HepG2 (cell line): Measurements from ENCODE around the gene ESR2. TPM values are rescaled to one million over a fixed set of nuclear protein-coding genes. Genes with fewer than 3 reads are reported as not detected.

Experiments
- HES4 ChIP-seq: sonication (generic); formaldehyde crosslinking; IDR thresholded peaks from 2 replicates; pipeline ENCODE4 v1.9.0; 2021; ENCODE audit warnings: mild to moderate bottlenecking, missing genetic modification reagents, borderline replicate concordance
- KAT7 ChIP-seq: IDR thresholded peaks from 2 replicates; pipeline ENCODE4 v1.6.1; 2018; ENCODE audit warnings: borderline replicate concordance, missing compliant biosample characterization
- NR1H2 ChIP-seq: sonication (generic); formaldehyde crosslinking; IDR thresholded peaks from 2 replicates; pipeline ENCODE4 v1.8.1; 2022; ENCODE audit warnings: low read depth, missing genetic modification reagents, borderline replicate concordance
- PCBP1 ChIP-seq: fragments of 200-400 bp; formaldehyde crosslinking; IDR thresholded peaks from 2 replicates; pipeline ENCODE4 v1.6.1; 2017; ENCODE audit warnings: mild to moderate bottlenecking, low read depth, low read length, borderline replicate concordance
- RBFOX2 ChIP-seq: fragments of 200-400 bp; formaldehyde crosslinking; IDR thresholded peaks from 2 replicates; pipeline ENCODE4 v1.6.1; 2017; ENCODE audit warnings: low read depth, mild to moderate bottlenecking, low read length
- SRY ChIP-seq: sonication (generic); formaldehyde crosslinking; IDR thresholded peaks from 2 replicates; pipeline ENCODE4 v1.8.0; 2022; ENCODE audit warnings: mild to moderate bottlenecking, missing genetic modification reagents
- TCF7L2 ChIP-seq: IDR thresholded peaks from 2 replicates; pipeline ENCODE4 v1.6.1; 2011; ENCODE audit warnings: mild to moderate bottlenecking, low read depth, low read length, moderate library complexity
- ZNF136 ChIP-seq: sonication (generic); formaldehyde crosslinking; IDR thresholded peaks from 2 replicates; pipeline ENCODE4 v1.8.1; 2022; ENCODE audit warnings: low read depth, mild to moderate bottlenecking, moderate library complexity, missing genetic modification reagents
- ZNF256 ChIP-seq: sonication (generic); formaldehyde crosslinking; conservative IDR thresholded peaks from 2 replicates; pipeline ENCODE4 v1.4.0; 2020; ENCODE audit warnings: missing genetic modification reagents
- ZNF761 ChIP-seq: sonication (generic); formaldehyde crosslinking; conservative IDR thresholded peaks from 2 replicates; pipeline ENCODE4 v1.4.0; 2020; ENCODE audit warnings: mild to moderate bottlenecking, missing genetic modification reagents
- polyA plus RNA-seq, 8 experiments: library from polyadenylated mRNA; depleted of rRNA in 3 of 8; stranded (reverse) in 7 of 8; unstranded in 1 of 8; fragments of >200 nt; fragmentation: Illumina TruSeq in 4 of 8; extraction: Trizol in 4 of 8; gene quantifications; 2 replicates each; pipeline versions ENCODE4 v1.2.1 to v1.2.3, GENCODE V29; 2011 to 2016; ENCODE audit warnings: low read depth in 4 of 8, missing spikeins in 1 of 8, mixed read lengths in 1 of 8; ENCODE audit not compliant: insufficient read depth in 1 of 8
- total RNA-seq, 5 experiments: library from RNA; depleted of rRNA; stranded (reverse); fragments of >200 nt; fragmentation: Illumina TruSeq; extraction: Trizol; gene quantifications; 2 replicates each; pipeline ENCODE4 v1.2.3, GENCODE V29; 2016; ENCODE audit warnings: low read depth in 1 of 5
- TF ChIP-seq, protein P1 (sequence below): sonication (generic); formaldehyde crosslinking; IDR thresholded peaks from 2 replicates; pipeline ENCODE4 v1.5.1; 2020; ENCODE audit warnings: mild to moderate bottlenecking, missing genetic modification reagents, moderate library complexity
- TF ChIP-seq, protein P2 (sequence below): sonication (generic); formaldehyde crosslinking; conservative IDR thresholded peaks from 2 replicates; pipeline ENCODE4 v1.4.0; 2020; ENCODE audit warnings: mild to moderate bottlenecking, missing genetic modification reagents, moderate library complexity
- TF ChIP-seq, protein P3 (sequence below): sonication (generic); formaldehyde crosslinking; IDR thresholded peaks from one replicate; pipeline ENCODE4 v1.5.1; 2020; ENCODE audit warnings: mild to moderate bottlenecking, missing genetic modification reagents; ENCODE audit errors: not compliant biosample characterization

The ESR2 gene
- total and polyA plus RNA-seq, 2 of the 13 experiments (the other 11 are each of a cell fraction or from before 2014, with no cell fraction given), result 0.01 to 0.04 TPM

DNA sequence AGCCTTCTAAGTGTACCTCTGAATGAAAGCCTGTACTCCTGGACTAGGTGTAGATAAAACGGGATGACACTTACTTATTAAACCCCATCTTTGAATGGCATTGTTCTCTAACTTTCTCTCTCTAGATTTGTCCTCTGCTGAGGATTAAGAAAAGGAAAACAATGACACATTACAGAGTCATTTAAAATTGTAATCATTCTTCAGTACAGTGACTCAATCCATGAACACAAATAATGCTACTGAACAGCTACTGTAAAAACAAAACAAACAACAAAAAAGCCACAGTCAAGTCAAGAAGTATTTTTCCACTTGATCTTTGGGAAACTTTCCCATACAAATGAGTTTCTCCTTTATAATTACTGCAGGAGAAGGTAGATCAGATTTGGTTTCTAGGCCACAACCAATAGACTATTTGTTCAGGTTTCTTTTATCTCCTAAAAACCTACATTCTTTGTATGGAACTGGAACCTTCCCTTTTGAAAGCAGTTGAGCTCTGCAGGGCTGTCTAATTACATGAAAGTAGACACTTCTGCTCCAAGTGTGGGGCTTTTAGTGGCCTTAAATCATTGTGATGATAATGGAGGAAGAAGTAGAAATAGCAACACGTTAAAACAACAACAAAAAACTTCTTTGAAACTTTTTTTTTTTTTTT lies 219.1 kb downstream of the ESR2 start (continued):
- TF ChIP-seq HES4 (no peak), SRY (CRISPR knock-in tag) (no peak), RBFOX2 (no peak), PCBP1 (no peak), KAT7 (CRISPR knock-in tag) (no peak), ZNF136 (CRISPR knock-in tag) (no peak), TCF7L2 (no peak), NR1H2 (CRISPR knock-in tag) (no peak), ZNF761 (CRISPR knock-in tag) (no peak), ZNF256 (no peak)
- TF ChIP-seq, protein P1, sequence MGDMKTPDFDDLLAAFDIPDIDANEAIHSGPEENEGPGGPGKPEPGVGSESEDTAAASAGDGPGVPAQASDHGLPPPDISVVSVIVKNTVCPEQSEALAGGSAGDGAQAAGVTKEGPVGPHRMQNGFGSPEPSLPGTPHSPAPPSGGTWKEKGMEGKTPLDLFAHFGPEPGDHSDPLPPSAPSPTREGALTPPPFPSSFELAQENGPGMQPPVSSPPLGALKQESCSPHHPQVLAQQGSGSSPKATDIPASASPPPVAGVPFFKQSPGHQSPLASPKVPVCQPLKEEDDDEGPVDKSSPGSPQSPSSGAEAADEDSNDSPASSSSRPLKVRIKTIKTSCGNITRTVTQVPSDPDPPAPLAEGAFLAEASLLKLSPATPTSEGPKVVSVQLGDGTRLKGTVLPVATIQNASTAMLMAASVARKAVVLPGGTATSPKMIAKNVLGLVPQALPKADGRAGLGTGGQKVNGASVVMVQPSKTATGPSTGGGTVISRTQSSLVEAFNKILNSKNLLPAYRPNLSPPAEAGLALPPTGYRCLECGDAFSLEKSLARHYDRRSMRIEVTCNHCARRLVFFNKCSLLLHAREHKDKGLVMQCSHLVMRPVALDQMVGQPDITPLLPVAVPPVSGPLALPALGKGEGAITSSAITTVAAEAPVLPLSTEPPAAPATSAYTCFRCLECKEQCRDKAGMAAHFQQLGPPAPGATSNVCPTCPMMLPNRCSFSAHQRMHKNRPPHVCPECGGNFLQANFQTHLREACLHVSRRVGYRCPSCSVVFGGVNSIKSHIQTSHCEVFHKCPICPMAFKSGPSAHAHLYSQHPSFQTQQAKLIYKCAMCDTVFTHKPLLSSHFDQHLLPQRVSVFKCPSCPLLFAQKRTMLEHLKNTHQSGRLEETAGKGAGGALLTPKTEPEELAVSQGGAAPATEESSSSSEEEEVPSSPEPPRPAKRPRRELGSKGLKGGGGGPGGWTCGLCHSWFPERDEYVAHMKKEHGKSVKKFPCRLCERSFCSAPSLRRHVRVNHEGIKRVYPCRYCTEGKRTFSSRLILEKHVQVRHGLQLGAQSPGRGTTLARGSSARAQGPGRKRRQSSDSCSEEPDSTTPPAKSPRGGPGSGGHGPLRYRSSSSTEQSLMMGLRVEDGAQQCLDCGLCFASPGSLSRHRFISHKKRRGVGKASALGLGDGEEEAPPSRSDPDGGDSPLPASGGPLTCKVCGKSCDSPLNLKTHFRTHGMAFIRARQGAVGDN (CRISPR knock-in tag), result no peak
- TF ChIP-seq, protein P2, sequence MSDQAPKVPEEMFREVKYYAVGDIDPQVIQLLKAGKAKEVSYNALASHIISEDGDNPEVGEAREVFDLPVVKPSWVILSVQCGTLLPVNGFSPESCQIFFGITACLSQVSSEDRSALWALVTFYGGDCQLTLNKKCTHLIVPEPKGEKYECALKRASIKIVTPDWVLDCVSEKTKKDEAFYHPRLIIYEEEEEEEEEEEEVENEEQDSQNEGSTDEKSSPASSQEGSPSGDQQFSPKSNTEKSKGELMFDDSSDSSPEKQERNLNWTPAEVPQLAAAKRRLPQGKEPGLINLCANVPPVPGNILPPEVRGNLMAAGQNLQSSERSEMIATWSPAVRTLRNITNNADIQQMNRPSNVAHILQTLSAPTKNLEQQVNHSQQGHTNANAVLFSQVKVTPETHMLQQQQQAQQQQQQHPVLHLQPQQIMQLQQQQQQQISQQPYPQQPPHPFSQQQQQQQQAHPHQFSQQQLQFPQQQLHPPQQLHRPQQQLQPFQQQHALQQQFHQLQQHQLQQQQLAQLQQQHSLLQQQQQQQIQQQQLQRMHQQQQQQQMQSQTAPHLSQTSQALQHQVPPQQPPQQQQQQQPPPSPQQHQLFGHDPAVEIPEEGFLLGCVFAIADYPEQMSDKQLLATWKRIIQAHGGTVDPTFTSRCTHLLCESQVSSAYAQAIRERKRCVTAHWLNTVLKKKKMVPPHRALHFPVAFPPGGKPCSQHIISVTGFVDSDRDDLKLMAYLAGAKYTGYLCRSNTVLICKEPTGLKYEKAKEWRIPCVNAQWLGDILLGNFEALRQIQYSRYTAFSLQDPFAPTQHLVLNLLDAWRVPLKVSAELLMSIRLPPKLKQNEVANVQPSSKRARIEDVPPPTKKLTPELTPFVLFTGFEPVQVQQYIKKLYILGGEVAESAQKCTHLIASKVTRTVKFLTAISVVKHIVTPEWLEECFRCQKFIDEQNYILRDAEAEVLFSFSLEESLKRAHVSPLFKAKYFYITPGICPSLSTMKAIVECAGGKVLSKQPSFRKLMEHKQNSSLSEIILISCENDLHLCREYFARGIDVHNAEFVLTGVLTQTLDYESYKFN (CRISPR knock-in tag), result no peak
- TF ChIP-seq, protein P3, sequence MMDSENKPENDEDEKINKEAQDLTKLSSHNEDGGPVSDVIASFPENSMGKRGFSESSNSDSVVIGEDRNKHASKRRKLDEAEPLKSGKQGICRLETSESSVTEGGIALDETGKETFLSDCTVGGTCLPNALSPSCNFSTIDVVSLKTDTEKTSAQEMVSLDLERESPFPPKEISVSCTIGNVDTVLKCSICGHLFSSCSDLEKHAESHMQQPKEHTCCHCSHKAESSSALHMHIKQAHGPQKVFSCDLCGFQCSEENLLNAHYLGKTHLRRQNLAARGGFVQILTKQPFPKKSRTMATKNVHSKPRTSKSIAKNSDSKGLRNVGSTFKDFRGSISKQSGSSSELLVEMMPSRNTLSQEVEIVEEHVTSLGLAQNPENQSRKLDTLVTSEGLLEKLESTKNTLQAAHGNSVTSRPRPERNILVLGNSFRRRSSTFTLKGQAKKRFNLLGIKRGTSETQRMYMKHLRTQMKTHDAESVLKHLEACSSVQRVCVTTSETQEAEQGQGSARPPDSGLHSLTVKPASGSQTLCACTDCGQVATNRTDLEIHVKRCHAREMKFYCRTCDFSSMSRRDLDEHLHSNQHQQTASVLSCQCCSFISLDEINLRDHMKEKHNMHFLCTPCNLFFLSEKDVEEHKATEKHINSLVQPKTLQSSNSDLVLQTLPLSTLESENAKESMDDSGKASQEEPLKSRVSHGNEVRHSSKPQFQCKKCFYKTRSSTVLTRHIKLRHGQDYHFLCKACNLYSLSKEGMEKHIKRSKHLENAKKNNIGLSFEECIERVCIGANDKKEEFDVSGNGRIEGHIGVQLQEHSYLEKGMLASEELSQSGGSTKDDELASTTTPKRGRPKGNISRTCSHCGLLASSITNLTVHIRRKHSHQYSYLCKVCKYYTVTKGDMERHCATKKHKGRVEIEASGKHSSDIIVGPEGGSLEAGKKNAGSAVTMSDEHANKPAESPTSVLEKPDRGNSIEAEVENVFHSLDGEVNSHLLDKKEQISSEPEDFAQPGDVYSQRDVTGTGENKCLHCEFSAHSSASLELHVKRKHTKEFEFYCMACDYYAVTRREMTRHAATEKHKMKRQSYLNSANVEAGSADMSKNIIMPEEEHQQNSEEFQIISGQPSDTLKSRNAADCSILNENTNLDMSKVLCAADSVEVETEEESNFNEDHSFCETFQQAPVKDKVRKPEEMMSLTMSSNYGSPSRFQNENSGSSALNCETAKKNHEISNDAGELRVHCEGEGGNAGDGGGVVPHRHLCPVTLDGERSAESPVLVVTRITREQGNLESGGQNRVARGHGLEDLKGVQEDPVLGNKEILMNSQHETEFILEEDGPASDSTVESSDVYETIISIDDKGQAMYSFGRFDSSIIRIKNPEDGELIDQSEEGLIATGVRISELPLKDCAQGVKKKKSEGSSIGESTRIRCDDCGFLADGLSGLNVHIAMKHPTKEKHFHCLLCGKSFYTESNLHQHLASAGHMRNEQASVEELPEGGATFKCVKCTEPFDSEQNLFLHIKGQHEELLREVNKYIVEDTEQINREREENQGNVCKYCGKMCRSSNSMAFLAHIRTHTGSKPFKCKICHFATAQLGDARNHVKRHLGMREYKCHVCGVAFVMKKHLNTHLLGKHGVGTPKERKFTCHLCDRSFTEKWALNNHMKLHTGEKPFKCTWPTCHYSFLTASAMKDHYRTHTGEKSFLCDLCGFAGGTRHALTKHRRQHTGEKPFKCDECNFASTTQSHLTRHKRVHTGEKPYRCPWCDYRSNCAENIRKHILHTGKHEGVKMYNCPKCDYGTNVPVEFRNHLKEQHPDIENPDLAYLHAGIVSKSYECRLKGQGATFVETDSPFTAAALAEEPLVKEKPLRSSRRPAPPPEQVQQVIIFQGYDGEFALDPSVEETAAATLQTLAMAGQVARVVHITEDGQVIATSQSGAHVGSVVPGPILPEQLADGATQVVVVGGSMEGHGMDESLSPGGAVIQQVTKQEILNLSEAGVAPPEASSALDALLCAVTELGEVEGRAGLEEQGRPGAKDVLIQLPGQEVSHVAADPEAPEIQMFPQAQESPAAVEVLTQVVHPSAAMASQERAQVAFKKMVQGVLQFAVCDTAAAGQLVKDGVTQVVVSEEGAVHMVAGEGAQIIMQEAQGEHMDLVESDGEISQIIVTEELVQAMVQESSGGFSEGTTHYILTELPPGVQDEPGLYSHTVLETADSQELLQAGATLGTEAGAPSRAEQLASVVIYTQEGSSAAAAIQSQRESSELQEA (CRISPR knock-in tag), result no peak
- TF ChIP-seq, all 625 proteins: peak for 0
